Stimulated activated CD8-positive, alpha-beta memory T cell treated with anti-CD3 and anti-CD28 coated beads, Interleukin-7, amount 100 ng/mL, for 1 hour (primary cell): ENCODE measurements around the gene CD180.
A peak's percentile ranks its signal among the peaks of the same experiment; 100 is the strongest.

ENCODE experiments used
- DNase-seq, 2 donors: peaks; one replicate each; pipeline ENCODE4 v3.0.0-alpha.2; 2020; ENCODE audit warnings: low read depth in 2 of 2

Gene CD180

DNA sequence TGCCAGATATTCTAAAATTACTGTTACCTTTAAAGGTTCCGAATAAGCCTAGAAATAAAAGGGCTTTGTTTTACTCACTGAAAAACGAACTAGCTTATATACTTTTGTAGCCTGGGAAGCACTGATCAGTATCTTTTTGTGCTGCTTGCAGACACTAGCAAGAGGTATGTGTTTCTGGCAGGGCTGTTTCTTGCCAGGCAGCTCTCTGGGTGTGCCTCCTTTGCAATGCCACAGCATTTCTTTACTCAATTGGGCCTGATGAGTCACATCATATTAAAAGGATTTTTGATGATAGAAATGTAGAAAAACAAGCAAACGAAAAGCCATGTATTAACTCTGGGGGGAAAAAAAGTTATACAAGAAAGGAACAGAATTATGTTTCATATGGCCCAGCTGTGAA is 35.6 kb downstream of the CD180 start:
- no peak for DNase-seq

DNA sequence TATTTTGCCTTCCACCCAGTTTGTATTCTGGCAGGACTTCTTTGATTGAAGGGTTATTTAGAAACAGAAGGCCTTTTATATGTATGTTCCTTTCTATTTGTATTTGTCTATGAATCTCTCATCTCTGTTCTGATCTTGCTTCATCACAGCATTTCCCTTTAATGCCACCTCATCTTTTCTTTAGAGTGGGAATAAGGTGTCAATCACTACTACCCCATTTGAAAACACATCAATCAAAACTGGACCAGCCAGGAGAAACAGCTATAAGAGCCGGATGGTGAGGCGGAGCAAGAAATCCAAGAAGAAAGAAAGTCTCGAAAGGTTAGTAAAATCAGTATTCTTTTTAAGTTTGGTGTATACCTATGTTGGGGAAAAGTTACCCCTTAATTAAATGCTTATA is 36.3 kb downstream of the CD180 start:
- no peak for DNase-seq

DNA sequence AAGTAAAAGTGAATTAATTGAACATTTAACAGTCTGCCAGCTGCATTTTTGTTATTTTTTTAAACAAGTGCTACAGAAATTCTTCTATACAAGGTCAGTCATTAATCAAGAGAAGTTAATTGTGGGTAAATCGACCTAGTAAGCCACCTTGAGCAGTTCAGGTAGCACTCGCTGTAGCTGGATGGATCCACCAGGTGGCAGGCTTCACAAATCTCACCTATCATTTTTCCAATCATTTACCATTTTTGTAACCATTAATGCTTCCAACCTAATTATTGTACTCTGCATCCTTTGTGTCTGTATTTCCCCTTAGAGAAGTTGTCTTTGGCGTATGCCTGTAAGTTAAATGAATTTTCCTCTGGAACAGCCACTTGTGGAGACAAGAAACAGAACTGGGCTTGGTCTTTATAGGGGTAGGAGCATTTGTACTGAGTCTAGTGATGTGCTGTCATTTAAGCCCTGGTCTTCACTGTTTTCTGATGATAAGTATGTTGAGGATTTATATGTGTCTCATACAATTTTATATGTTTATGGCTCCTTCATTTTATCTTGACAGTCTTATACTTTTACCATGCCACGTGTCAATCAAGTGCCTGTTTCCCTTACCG is 39.5 kb downstream of the CD180 start:
- peak in 1 of 2 donors; percentile 28 for DNase-seq

DNA sequence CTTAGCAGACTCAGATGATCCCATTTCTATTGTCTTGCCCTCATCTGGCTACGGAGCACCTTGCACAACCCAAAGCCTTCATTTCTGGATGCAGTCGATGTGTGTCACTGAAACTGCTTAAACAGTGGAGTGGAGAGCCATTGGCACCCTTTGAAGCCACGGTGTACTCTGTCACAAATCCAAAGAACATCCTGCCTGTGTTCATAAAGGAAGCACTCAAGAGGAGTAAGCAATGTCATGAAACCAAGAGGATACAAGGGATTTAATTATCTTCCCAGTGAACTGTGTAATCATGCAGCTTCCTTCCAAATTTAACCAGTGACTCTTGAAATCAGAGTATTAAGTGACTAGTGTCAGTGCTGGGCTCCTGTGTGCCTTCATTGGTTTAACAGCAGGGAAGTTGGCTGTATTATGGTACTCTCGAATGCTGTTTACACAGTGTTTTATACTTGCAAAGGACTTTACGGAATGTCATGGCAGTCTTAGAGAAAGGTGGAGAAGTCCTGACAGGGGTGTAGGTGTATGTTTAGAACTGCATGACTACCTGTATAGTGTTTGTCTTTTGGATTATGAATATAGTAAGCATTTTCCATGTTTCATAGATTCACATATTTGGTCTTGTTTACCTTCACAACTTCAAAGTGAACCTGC is 41.9 kb downstream of the CD180 start:
- no peak for DNase-seq

DNA sequence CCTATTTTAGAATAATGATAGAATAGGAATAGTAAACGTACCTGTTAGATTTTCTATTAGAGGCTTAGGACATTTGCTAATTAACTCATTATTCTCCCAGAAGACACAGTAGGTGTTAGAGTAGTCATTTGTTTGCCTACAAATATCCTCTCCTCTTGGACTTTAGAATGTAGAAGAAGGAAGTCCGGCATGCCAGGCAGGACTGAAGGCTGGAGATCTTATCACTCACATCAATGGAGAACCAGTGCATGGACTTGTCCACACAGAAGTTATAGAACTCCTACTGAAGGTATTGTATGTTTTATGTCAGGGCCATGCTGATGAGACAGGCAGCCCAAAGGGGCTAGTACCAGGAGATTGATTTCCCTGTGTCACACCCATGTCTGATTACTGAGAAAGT is 43.3 kb downstream of the CD180 start:
- no peak for DNase-seq

DNA sequence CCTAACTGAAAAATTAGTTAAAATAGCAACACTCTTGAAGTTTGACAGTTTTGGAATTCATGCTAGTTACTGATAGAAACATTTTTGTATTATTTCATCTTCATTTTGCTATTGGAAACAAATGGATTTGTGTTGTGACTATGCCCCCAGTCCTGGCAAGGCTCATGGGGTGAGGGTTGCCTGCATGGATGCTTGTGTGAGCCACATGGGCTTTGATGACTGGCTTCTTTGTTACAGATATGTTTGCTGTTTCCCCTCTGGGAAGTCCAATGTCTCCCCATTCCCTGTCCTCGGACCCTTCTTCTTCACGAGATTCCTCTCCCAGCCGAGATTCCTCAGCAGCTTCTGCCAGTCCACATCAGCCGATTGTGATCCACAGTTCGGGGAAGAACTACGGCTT is 44.2 kb downstream of the CD180 start:
- no peak for DNase-seq

DNA sequence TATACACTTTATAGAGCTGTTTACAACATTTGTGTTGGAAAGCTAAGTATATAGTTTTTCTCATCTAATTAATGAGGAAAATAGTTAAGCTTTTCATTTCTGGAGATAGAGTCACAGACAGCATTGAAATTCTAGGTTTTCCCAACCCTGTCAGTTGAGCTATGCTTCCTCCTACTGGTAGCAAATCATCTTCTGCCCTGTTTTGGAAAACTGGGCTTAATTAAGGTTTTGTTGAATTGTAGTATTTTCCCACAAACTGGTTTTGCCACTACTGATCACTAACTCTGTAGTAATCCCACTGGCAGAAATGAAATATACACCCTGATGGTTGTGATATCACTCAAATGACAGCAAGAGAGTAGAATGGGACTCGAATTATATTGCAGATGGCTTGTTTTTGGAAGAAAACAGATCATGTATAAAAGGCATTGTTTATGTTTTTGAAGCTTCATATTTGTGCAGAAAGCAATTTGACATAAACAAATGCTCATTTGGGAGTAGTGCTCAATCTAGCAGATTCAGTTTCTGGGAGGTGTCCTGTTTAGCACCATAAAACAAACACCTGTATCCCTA is 46.6 kb downstream of the CD180 start:
- no peak for DNase-seq

DNA sequence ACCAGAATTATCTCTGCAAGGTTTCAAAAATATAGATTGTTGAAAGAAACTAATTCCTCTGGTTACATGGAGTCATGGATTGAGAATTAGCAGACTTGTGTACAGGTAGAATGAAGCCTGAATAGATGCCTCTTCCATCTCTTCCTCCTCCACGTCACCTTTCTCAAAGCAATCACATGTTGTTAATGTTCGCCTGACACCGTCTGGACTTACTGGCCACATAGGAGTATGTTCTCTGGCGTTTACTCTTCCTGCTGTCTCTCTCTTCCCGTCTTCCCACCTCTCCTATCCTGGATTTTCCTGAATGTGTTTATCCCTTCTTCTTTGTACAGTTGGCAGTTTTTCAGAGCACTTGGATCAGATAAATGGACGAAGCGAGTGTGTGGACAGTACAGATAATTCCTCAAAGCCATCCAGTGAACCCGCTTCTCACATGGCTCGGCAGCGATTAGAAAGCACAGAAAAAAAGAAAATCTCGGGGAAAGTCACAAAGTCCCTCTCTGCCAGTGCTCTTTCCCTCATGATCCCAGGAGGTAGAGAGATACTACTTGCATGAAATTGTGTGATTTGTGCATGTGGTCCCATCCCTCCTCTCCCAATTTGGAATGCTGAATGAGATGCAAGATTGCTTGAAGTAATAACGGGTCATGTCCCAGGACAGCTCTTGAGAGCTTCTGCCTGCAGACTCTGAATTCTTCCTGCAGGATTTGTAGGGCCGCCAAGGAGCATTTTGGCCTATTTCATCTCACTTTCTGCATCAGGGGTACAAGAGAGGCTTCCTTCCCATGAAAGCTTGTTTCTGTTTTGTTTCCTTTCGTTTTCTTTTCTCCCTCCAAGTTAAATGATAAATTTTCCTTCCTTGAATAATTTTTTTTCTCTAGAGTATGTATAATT is 47.3 kb downstream of the CD180 start:
- no peak for DNase-seq

DNA sequence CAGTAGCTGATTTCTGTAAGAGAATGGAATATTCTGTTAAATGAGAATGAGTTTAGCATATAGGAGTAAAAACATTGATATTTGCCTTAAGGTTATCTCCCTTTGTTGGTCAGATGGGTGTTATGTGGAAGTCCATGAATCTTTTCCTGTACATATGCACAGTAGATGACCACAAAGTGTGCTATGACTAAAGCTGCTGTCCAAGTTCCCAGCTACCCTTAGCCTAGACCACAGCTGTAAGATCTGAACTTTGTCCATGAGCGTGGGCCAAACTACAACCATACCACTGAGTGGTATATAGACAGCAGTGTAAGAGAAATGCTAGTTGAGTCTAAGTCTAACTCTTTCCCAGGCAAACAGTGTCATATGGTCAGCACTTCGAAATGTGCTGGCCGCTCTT is 48.8 kb downstream of the CD180 start:
- no peak for DNase-seq

DNA sequence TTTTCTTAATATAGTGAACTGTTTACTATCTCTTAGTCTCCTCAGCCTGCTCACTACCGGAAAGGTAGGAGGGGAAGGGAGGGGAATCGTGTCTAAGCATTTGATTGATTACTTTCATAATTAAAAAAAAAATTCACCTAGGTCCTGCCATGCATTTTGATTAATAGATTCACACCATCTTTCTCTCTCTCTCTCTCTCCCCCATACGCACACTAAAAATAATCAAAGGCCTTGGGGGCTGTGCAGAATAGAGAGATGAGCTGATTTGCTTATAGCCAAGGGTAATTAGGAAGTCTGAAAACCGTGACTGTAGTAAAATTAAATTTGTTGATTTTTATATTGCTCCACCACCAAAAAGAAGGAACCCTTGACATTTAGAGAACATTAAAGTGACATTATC is 49.6 kb downstream of the CD180 start:
- no peak for DNase-seq

DNA sequence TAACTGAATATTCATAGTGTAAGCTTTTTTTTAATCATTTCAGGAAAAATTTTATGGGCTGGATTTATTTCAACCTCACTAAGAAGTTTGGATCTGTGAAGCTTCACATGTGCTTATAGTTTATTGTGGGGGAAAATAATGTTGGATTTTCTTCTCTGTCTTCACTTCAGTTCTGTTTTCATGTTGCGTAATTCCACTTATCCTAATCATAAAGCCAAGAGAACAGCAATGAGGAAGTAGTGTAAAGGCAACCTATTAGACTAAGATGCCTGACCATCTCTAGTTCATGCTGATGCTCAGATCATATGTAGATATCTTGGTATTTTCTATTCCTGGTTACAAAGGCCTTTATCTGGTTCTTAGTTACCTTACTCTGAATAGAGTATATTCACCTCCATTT is 50.0 kb downstream of the CD180 start:
- DNase-seq, result no peak

DNA sequence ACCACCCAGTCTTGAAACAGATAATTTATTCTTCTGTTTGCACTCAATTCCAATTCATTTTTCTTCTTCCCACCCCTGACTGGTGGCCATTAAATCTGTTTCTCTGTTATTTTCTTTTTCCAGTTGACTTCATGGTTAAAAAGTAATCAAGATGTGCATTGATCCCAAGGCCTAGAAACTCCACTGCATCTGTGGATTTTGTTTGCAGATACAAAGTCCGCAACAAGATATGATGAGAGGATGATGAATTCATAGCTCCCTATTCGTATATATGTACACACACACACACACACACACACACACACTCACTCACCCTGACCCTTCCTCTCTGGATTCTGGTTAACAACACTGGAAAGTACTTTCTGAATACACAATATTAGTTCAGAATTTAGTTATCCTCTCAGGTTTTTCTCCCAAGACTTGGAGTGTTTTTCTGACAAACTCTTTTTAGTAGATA is 52.4 kb downstream of the CD180 start:
- DNase-seq, result no peak

DNA sequence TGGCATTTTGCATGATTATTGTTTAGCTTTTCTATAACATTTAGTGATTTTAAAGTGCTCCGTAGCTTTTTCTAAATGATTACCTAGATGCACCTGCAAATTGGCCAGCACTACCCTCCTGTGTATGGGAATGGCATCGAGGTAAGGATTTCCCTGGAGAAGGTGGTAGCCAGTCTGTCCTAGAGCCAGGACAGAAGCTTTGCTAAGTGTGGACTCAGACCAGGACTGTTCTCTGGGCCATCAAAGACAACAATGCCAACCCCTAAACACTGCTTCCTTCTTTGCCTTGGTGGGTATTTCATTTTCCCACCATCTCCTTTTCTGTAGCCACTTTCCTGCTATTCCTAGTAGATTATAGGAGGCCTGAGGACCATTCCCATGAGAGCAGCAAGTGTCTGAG is 53.0 kb downstream of the CD180 start:
- DNase-seq, result no peak

DNA sequence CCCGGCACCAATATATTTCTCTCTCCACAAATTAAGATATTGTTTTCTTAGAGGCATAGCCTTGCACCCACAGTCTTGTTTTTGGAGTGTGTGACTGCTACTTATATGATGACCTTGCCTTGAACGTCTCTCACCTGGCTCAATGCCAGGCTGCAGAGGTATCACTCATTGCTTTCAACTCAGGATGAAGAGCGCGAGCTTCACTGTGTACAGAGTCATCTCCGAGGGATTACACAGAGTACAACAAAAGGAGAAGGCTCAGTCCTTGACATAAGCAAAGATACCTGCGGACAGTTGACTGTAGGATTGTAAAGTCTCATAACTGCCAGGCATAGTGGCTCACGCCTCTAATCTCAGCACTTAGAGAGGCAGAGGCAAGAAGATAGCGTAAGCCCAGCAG is 53.8 kb downstream of the CD180 start:
- no peak for DNase-seq

DNA sequence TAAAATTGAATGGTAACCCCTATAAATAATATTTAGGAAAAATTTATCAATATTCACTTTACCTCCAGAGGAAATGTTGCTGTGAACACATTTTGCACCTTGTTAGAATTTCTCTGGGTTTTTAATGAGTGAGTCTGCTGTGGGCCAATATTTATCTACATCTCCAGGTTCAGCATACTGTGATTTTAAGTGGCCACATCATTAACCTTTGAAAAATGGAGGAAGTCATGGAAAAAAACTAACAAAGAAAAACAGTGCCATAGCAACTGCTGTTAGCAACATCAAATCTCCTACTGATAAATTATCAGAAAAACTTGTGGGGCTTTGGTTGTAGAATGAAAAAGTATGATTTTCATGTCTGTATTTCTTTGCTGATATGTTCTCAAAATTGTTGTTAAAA is 55.0 kb downstream of the CD180 start:
- no peak for DNase-seq

DNA sequence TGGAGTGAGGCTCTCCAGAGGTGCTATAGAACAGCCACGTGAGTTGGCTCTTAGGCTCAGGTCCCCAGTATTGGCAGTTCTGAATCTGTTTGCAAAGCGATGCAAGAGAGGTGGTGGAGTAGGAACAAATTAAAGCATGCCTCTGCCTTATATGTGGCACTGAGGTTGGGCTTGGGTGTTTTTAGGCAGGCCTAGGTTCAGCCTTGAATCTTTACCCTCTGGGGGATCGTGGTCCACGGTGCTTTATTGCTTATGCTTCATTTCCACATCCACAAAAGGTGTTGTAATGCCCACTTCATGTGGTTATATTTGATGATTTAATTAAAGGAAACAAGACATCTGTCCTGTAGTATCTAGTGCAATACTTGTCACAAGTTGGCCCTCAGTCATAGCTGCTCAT is 56.2 kb downstream of the CD180 start:
- no peak for DNase-seq

DNA sequence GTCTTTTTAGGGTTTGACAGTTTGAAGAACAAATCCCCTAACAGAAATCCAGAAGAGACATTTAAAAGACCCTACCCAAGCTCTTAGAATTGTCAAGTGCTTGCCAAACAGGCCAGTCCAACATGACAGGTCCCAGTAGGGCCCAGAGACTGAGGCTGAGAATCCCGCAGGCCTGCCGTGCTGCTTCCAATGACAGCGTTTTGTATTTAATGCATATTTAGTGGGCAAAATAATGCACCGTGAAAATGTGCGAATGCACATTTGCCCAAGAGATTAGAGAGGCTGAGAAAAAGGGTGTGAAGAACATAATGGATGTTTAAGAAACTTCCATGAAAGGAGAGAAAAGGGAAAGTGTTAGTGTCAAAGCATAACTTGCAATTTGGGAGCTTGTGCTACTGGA is 57.6 kb downstream of the CD180 start:
- no peak for DNase-seq

DNA sequence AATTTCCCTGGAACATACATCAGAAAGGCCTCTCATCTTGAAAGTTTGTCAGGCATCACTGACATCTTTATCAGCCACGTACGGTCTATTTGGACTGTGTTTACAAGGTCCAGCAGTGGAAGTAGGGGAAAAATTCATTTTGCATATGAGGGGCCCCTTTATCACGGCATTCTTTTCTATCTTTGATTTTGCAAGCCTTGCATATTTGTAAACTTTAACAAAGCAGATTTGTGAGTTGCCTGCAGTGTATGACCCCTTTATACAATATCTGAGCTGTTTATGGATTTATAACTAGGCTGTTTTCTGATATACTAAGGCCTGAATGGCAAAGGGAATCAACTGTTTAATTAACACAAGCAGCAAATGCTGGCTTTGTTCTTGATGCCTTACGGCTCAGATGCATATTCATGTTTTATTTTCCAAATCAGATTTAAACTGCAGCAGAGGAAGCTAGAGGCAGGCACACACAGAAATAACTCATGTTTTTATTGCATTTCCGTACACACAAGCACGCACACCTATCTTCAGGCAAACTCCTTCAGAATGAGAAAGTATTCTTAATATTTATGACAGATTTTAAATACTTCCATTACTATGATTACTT is 61.1 kb downstream of the CD180 start:
- no peak for DNase-seq

DNA sequence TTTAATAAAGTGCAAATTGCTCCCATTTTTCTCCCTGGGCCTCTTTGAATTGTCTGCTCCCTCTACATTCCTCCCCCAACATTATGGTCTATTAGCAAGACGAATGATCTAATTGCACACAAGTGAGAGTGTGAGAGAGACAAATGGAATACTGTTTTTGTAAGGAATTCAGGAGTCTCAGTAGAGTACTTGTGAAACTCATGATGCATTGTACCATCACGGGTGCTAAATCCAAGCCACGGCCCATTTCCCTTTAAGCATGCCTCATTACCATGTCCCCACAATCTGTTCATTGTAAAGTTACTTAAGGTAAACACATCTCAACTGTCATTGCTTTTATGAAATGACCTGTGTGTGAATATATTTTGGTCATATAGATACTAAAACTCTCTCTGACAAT is 62.8 kb downstream of the CD180 start:
- no peak for DNase-seq

DNA sequence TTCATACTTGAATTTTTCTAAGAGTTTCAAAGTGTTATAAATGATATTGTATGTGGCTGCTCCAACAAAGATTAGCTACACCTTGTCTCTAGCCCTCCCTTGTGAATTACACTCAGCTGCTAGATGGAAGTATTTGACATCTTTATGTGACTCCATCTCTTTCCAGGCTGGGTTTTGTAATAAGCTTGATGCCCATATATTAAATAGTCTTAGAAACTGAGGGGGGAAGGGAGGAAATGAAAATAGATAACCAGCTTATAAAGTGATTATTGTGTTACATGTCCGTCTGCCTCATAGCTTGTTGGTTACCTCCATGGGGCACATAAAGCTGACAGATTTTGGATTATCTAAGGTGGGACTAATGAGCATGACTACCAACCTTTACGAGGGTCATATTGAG is 63.4 kb downstream of the CD180 start:
- no peak for DNase-seq

DNA sequence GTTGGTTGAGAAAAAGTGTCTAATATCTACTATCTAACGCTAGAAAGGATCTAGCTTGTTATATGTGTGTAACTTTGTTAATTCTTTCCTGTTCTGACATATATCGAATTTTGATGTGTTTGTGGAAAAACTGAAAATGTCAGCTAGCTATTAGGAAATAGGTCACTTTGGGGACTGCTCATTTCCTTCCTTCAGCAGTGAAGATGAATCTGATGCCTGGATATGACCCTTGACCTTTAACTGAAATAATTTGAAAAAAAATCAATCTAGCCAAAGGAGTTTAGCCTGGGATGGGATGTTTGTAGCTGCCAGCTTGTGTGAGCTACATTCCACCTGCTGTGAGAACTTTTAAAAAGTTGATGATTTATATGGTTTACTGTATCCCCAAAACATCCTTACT is 66.8 kb downstream of the CD180 start:
- no peak for DNase-seq
